GM18498 (cell line): ENCODE results near the gene EMX1.
"Not testable (repeated sequence)": the region's sequence is repeated elsewhere in the genome, so short reads cannot be mapped to it uniquely, and the experiment has no call there.

Experiments used
- ATAC-seq: cut with Tn5 transposase; IDR thresholded peaks from one replicate; pipeline ENCODE4 v1.9.1; 2021; ENCODE audit warnings: mild to moderate bottlenecking, moderate library complexity; ENCODE audit not compliant: unreplicated experiment

The EMX1 gene

DNA sequence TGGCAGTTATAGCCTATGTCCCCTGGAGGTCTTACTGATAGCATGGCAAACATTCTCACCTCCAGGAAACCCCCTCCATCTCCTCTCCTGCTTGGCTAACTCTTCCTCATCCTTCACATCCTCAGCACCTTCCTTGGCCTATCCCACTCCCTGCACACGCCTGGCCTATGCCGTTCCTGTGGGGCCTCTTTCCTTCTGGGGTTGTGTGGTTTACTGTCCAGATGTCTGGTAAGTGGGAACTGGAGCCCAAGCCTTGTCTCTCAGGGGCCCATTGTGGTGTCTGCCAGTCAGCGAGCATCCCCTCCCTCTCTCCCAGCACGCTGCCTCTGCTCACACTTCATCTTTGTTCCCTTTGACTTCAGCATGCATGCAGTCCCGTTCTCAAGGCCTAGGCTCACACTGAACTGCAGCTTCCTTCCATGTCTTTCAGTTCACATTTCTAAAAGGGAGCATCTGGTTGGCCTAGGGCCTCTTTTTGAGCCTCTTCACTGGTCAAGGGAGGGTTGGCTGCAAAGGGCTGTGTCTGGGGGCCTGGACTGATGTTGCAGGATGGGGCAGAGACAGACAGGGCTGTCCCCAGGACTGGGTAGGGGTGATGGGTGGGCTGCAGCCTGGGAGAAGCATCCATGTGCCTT, 17.0 kb upstream of the EMX1 start:
- ATAC-seq = no peak

DNA sequence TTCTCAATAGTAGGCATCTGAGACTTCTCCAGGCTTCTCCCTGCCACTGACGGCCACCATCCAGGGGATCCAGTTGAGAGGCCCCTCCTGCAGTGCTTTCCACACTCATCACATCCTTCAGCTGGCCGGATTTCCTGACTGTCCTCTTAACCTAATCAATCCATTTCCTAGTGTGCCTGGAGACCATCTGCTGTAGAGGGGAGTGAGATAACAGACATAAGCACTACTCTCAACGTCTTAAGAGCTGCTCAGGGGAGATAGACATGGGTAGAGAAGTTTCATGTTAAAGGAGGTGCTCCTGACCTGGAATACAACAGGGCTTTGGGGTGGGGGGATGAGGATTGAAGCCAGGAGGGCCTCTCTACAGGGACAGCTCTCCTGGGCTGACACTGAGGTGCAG, 15.9 kb upstream of the EMX1 start:
- ATAC-seq = no peak

DNA sequence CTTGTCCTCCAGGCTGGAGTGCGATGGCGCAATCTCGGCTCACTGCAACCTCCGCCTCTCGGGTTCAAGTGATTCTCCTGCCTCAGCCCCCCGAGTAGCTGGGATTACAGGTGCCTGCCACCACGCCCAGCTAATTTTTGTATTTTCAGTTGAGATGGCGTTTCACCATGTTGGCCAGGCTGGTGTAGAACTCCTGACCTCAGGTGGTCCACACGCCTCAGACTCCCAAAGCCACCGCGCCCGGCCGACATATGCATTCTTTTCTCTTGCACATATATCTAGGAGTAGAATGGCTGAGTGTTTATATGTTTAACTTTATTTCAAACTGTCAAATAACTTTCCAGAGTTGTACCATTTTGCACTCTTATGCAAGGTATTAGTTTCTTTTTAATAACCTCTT, 9.9 kb upstream of the EMX1 start:
- not testable (repeated sequence) for ATAC-seq

DNA sequence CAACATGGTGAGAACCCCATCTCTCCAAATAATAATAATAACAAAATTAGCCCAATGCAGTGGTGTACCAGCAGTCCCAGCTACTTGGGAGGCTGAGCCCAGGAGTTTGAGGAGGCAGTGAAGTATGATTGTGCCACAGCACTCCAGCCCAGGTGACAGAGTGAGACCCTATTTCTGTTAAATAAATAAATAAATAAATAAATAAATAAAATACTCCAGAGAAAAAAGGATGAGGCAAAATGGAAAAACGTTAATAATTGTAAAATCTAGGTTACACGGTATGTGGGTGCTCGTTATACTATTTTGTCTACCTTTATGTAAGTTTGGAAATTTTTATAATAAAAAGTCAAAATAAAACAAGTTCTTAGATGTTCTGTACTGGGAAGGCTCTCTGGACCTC, 8.6 kb upstream of the EMX1 start:
- ATAC-seq = no peak

DNA sequence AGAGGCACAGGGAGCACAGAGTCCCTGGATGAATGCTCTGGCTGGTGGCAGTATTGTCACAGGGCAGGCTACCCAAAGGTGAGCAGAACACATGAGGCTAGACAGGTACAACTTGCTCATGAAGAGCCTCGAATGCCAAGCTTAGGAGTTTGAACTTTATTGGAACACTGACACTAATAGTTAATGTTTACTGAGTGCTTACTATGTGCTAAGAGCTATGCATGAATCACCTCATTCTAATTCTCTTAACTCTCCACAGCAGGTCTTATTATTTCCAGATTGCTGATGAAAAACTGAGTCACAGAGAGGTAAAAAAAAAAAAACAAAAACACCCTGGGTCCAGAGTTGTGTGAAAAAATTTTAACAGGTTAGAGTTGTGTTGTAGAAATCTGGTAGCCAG, 6.1 kb upstream of the EMX1 start:
- no peak for ATAC-seq

DNA sequence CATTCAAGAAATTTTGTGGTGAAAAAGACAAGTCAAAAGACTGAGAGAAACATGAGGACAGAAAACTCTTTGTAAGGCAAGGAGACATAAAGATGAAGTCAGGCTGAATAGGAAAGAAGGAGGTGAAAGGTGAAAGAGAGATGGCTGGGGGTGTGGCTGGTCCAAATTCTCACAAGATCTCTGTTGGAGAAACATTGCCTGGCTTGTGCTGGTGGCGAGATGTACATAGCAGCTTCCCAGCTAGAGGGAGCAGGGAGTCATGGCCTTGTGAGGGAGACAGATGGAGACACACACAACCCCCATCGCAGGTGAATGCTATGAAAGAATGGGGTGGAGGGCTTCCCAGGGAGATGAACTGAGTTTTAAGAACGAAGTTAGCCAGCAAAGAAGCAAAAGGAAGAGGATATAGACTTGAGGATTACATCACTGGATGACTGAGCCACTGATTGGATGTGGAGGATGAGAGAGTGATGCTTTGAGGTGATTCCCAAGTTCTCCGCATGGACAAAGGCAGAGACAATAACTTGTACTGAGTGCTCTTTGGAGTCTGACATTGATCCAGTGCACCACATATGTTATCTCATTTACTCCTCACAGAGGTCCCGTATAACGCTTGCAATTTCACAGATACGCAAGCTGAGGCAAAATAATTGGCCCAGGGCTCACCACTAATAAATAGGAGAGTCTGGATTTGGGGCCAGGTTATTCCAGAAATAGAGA, 3.7 kb upstream of the EMX1 start:
- ATAC-seq = no peak

DNA sequence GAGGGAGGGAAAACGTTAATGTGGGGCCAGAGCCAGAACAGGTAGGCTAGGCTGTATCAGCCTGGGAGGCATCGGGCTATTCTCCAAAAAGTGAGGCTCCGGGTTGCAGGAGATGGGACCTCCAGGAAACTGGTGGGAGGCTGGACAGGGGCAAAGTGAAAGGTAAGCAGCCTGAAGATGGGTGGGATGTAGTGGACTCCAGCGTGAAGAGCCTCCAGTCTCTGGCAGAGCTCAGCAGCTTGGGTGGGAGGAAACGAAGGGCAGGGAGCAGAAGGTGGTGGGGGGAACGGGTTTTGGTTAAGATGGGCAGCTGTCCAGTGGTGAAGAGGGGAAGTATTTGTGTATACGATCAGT, 3.1 kb upstream of the EMX1 start:
- ATAC-seq = no peak

DNA sequence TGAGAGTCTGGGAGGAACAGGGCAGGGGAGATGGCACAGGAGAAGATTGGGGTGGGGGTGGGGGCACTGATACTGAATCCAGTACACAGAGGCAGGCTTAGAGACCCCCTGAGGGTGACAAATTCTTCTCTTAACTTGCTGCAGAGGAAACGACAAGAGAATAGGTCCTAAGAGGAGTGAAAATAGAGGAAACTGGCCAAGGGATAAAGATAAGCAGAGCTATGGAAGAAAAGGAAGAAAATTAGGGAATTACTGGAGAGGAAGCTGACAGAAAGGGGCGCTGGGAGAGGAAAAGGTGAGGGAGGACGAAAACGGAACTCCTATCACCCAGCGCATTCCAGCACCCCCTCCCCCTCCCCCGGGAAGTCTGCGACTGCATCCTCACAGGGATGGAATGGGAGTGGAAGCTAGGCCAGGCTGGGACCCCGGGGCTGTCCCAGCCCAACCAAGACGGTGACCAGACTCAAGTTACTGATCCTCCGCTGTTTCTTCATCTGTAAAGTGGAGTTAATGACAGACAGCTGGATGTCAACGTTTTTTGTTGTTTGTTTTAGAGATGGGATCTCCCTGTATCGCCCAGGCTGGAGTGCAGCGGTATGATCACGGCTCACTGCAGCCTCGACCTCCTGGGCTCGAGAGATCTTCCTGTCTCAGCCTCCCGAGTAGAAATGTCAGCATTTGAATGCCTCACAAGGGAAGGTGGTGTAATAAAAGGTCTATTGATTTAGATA, 2.6 kb upstream of the EMX1 start:
- ATAC-seq = no peak

DNA sequence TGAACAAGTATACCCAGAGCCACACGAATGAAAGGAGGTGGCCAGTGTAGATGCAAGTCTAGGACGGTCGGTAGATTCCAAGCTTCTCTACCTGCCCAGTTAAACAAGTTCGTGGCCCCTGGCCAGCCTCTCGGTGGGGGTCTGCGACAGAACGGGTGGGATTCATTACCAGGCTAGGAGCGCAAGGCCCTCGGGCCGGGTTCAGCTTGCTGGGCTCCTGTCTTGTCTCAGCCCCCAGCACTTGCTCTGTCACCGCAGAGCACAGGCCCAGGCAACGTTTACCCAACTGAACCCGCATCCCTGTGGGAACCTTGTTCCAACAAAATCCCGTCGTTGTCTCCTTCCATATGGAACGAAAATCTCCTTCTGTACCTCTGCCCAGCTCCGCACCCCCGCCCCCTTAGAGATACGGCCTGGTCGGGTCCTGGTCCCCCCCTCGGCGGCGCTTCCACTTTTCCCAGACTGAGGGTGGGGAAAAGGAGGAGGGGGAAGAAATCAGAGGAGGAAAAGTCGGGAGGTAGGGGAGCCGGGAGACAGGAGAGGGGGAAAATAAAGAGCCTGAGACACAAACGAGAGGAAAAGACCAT, 1.9 kb upstream of the EMX1 start:
- no peak for ATAC-seq

DNA sequence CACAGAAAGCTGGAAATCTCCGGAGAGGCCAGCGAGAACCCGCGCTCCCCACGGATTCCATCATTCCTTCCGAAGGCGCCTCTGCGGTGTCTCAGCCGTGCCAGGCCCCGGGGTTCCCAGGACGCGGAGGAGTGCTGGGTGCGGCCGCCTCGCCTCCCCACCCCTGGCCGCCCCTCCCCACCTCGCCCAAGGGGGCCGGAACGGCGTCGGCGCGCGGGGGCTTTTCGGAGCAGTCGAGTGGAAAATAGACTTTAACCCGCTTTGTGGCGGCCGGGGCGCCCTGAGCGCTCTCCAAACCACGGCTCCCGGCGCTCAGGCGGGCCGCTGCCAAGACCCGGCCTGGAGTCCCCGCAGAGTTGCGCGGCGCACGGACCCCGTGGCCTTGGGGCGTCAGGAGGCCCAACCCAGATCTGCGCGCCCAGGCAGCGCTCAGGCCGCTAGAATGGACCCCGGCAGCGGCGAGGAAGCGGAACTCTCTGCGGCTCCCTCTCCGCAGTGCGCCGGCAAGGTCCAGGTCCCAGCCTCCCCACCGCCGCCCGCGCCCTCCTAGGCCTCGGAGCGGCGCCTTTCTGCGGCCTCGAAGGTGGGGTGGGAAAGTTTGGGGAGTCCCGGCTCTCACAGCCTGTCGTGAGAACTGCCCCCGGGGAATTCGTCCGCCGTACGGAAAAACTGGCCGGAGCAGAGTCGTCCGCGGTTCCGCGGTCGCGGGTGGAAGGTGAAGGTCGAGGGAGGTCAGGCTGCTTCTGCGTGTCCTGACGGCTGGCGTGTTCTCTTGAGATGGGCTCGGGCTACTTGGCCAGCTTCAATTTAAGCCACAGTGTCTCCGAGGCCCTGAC, 1.2 kb upstream of the EMX1 start:
- peak; percentile 58 for ATAC-seq

DNA sequence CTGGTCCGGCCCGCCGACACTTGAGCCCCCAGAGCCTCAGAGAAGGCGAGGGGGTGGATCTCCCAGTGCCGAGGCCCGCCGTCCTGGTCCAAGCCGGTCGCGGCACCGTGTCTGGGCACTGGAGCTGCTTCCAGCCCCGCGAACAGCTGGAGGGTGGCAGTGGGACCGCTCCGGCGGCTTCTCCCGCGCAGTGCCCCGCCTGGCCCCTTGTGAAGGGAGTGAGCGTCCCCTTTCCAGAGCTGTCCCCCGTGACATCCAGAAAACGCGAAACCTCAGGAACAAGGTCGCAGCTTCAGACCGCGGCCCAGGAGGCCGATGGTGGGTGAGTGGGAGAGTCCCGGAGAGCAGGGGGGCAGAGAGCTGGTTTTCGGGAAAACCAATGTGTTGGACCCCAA, 579 bp upstream of the EMX1 start:
- ATAC-seq = peak; percentile 3

DNA sequence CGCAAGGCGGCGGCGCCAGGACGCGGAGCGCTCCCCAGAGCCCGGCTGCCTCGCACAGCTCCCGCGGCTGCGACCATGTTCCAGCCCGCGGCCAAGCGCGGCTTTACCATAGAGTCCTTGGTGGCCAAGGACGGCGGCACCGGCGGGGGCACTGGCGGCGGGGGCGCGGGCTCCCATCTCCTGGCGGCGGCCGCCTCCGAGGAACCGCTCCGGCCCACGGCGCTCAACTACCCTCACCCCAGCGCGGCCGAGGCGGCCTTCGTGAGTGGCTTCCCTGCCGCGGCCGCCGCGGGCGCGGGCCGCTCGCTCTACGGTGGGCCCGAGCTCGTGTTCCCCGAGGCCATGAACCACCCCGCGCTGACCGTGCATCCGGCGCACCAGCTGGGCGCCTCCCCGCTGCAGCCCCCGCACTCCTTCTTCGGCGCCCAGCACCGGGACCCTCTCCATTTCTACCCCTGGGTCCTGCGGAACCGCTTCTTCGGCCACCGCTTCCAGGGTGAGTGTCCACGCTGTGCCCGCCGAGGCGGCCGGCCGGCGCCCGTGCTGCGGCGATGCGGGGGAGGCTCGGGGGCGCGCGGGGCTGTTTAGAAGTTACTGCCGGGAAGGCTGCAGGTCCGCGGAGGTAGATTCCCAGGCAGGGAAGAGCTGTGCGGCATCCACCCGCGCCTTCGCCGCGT, 696 bp downstream of the EMX1 start:
- ATAC-seq = no peak

DNA sequence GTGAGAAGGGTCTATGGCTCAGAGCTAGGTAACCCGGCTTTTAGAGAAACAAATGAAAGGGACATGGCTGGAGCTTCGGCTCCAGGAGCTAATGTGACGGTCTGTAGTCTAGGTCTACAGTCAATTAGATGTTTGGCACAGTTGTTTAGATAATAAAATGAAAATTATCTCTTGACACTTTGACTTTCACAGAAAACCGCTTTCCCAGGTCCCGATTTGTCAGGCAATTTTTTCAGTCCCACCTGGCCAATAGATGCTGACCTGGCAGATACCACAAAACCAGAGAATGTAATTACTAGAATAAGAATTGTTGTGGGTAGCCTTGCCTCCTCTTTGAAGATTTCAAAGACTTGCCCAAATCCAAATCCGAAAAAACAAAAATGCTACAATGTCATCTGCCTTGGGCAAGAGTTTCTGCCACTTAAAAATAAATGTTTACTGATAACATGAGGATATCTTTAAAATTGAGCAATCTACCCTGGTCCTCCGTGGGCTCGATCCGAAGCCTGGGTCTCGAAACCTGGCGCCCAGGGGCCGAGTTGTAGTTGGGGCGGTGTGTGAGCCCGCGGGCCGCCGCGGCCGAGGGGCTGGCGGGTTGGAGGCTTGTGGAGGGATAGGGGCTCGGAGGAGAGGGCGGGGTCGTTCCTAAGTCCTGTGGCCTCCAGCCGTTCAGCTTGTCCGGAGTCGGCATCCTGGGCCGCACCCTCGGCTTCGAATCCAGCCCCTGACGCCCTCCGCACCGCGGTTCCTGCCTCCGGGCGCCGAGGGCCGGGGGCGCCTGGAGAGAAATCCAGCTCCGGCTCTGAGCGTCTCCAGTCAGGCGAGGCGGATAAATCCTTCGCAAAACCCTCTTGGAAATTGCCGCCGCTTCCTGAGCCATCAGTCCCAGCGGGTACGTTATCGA, 2.3 kb downstream of the EMX1 start:
- ATAC-seq = no peak

DNA sequence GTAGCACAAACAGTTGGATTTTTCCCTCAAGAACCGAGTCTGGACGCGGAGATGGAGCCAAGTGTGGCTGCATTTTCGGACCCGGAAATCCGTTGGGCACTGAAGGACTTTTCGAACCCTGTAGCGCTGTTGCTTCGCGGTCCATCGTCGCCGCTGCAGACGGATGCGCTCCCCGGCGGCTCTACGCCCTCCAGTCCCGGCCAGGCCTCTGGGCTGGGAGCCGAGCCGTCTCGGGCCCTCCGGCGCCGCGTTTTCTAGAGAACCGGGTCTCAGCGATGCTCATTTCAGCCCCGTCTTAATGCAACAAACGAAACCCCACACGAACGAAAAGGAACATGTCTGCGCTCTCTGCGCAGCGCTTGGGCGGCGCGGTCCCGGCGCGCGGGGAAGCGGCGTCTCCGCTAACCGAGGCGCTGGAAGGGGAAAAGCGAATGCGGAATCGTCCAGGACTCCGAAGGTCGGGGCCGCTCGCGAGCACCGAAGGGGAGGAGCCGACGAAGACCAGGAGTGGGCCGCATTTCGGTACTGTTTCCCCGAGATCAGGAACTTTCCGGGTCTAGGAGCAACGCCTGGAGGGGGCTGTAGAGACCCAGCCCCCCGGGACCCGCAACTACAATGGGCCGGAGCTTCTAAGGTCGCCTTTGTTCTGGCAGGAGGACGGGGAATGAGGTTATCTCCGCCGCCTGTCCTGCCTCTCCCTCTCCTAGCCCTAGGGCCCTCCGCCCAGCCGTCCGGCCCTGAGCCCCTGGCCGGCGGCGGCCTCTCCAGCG, 3.2 kb downstream of the EMX1 start:
- ATAC-seq = no peak

DNA sequence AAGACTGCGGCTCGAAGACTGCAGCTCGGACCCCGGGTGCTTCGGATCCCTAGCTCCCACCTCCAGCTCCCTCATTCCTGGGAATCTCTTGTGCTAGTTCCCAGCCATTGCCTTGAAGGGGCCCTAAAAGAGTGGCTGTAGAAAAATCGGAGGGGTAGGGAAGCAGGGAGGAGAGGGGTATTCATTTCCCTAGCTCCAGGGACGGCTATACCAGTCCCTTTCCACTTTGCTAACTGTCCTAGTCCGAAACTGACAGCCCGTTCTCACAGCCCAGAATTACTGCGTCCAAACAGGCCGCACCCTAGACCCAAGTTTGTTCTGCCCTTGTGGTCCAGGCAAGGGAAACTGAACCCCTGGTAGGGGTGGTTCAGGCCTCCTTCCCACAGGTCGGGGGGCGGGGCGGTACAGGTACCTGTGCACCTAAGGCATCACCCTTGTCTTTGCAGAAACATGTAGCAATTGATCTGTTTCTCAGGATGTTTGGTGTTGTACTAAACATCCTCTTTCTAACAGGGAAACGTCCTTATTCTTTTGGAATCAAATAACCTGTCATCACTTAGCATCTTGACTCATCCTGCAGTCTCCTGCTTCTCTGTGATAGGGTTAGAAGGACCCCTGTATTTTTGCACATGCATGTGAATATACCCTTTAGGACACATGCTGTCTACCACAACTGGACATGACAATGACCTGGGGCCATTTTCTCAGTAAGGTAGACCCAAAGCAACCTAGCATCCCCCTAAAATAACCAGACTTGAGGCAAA, 4.0 kb downstream of the EMX1 start:
- no peak for ATAC-seq

DNA sequence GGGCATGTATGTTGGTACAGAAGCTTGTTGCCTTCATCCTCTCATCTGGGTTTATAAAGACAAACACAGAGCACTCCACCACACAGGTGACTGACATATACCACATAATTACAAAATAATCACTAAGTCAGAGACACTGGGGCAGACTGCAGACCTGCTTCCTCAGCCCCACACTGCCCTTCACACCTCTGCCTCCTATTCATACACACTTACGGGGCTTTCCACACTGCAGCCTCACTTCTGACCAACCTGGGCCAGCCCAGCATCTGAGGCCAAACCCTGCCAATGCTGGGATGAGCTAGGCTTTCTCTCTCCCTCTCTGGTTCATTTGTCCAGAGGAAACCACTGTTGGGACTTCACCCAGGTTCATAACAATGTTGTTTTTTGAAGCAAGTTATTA, 4.5 kb downstream of the EMX1 start:
- no peak for ATAC-seq

DNA sequence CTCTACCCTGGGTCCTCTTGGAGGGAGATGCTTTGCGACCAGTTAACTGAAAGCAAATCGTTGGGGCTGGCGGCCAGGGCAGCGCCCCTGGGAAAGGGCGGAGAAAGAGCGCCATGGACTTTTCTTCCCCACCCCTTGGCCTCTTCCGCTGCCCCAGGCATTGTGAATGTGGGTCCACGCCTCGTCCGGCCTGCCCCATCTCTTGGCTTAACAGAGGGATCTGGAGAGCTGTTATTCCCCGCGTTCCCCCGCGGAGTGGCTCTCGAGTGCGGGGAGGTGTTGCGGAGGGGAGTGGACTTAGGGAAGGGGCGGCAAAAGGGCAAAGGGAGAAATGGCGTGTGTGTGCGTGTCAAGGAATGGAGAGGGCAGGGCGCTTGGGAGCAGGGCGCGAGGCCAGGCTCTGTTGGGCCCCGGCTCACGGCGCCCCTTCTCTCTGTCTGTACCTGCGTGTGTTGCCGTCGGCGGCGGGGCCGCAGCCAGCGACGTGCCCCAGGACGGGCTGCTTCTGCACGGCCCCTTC, 6.6 kb downstream of the EMX1 start:
- no peak for ATAC-seq
